K562 (cell line): ENCODE data around the gene HSPA1L. TPM values are rescaled to one million over a fixed set of nuclear protein-coding genes. Genes with fewer than 3 reads are reported as not detected.
A peak's percentile ranks its signal among the peaks of the same experiment; 100 is the strongest.

Experiments used
- DNMT1 ChIP-seq: fragments of 450-650 bp; IDR thresholded peaks from 2 replicates; pipeline ENCODE4 v1.6.1; 2016; ENCODE audit warnings: antibody characterized with exemption, mild to moderate bottlenecking
- ESRRB ChIP-seq: fragments of 250-450 bp; sonication (Bioruptor Pico); IDR thresholded peaks from 2 replicates; pipeline ENCODE4 v1.5.0; 2020; ENCODE audit warnings: mild to moderate bottlenecking, moderate library complexity, borderline replicate concordance
- KLF6 ChIP-seq: fragments of 250-450 bp; sonication (Bioruptor Pico); IDR thresholded peaks from 2 replicates; pipeline ENCODE4 v1.4.0; 2020; ENCODE audit warnings: mild to moderate bottlenecking, moderate library complexity, borderline replicate concordance
- PYGO2 ChIP-seq: fragments of 450-650 bp; IDR thresholded peaks from 2 replicates; pipeline ENCODE4 v1.6.1; 2016; ENCODE audit warnings: mild to moderate bottlenecking, missing genetic modification characterization, moderate library complexity, missing compliant biosample characterization
- TFAM ChIP-seq: fragments of 250-450 bp; sonication (Bioruptor Pico); conservative IDR thresholded peaks from 2 replicates; pipeline ENCODE4 v1.5.0; 2021; ENCODE audit warnings: mild to moderate bottlenecking, moderate library complexity
- TOE1 ChIP-seq, 2 experiments: fragments of 450-650 bp in 1 of 2; sonication (generic) in 1 of 2; formaldehyde crosslinking in 1 of 2; IDR thresholded peaks; 2 replicates each; pipeline versions ENCODE4 v1.7.1 to v1.8.0; 2016 to 2022; ENCODE audit warnings: borderline replicate concordance in 2 of 2, mild to moderate bottlenecking in 2 of 2, antibody characterized with exemption in 1 of 2, inconsistent platforms in 1 of 2, low read depth in 1 of 2, missing genetic modification reagents in 1 of 2, moderate library complexity in 1 of 2
- XRCC4 ChIP-seq: IDR thresholded peaks from one replicate; pipeline ENCODE4 v1.6.1; 2011; ENCODE audit not compliant: insufficient read depth, insufficient read length; ENCODE audit errors: extremely low read depth
- XRCC5 ChIP-seq: fragments of 200-400 bp; formaldehyde crosslinking; IDR thresholded peaks from 2 replicates; pipeline ENCODE4 v1.6.1; 2017; ENCODE audit warnings: low read depth, mild to moderate bottlenecking, low read length
- ZFX ChIP-seq: sonication (generic); formaldehyde crosslinking; IDR thresholded peaks from 2 replicates; pipeline ENCODE4 v1.8.0; 2022; ENCODE audit warnings: mild to moderate bottlenecking, missing genetic modification reagents, moderate library complexity
- ZNF239 ChIP-seq: fragments of 250-450 bp; sonication (Bioruptor Pico); IDR thresholded peaks from 2 replicates; pipeline ENCODE4 v1.4.0; 2020; ENCODE audit warnings: mild to moderate bottlenecking
- ZNF24 ChIP-seq: fragments of 450-650 bp; IDR thresholded peaks from 2 replicates; pipeline ENCODE4 v1.6.1; 2016
- ZNF3 ChIP-seq: fragments of 250-450 bp; sonication (Bioruptor Pico); IDR thresholded peaks from 2 replicates; pipeline ENCODE4 v1.5.0; 2021; ENCODE audit warnings: mild to moderate bottlenecking, moderate library complexity
- ZNF668 ChIP-seq: fragments of 250-450 bp; sonication (Bioruptor Pico); IDR thresholded peaks from 2 replicates; pipeline ENCODE4 v1.8.0; 2022; ENCODE audit warnings: mild to moderate bottlenecking, inconsistent platforms
- ZNF696 ChIP-seq: fragments of 250-450 bp; sonication (Bioruptor Pico); conservative IDR thresholded peaks from 2 replicates; pipeline ENCODE4 v1.4.0; 2020; ENCODE audit warnings: mild to moderate bottlenecking, moderate library complexity
- polyA plus RNA-seq, 8 experiments: library from polyadenylated mRNA; depleted of rRNA in 4 of 8; stranded (reverse) in 5 of 8; unstranded in 3 of 8; fragments of >200 nt; fragmentation: Nextera tagmentation in 2 of 8; fragmentation: Illumina TruSeq in 1 of 8; extraction: Ambion mirVana in 2 of 8; extraction: Trizol in 1 of 8; gene quantifications; 2 replicates each; pipeline versions ENCODE4 v1.2.1 to v1.2.3, GENCODE V29; 2011 to 2014; ENCODE audit warnings: inconsistent platforms in 1 of 8, missing spikeins in 1 of 8
- total RNA-seq, 7 experiments: library from RNA; depleted of rRNA in 6 of 7; stranded (reverse); fragments of >200 nt in 6 of 7; fragmentation: Illumina TruSeq in 2 of 7; extraction: Trizol in 2 of 7; gene quantifications; 2 replicates each; pipeline versions ENCODE4 v1.2.1 to v1.2.3, GENCODE V29; 2011 to 2021; ENCODE audit warnings: low replicate concordance in 1 of 7
- TF ChIP-seq, protein P1 (sequence below), 2 experiments: fragments of 450-650 bp; IDR thresholded peaks; 2 replicates each; pipeline ENCODE4 v1.6.1; 2018; ENCODE audit warnings: mild to moderate bottlenecking in 2 of 2, low read depth in 1 of 2; ENCODE audit not compliant: partially characterized antibody in 2 of 2
- TF ChIP-seq, protein P2 (sequence below): fragments of 250-450 bp; sonication (Bioruptor Pico); IDR thresholded peaks from 2 replicates; pipeline ENCODE4 v1.4.0; 2020; ENCODE audit warnings: mild to moderate bottlenecking, moderate library complexity
- TF ChIP-seq, protein P3 (sequence below): sonication (generic); formaldehyde crosslinking; IDR thresholded peaks from 2 replicates; pipeline ENCODE4 v1.9.0; 2022; ENCODE audit warnings: mild to moderate bottlenecking, missing genetic modification reagents

Gene HSPA1L
- total and polyA plus RNA-seq, 9 of the 15 experiments (the other 6 are each of a cell fraction or from before 2014, with no cell fraction given), result 0.14 to 2.1 (median 1.3) TPM

DNA sequence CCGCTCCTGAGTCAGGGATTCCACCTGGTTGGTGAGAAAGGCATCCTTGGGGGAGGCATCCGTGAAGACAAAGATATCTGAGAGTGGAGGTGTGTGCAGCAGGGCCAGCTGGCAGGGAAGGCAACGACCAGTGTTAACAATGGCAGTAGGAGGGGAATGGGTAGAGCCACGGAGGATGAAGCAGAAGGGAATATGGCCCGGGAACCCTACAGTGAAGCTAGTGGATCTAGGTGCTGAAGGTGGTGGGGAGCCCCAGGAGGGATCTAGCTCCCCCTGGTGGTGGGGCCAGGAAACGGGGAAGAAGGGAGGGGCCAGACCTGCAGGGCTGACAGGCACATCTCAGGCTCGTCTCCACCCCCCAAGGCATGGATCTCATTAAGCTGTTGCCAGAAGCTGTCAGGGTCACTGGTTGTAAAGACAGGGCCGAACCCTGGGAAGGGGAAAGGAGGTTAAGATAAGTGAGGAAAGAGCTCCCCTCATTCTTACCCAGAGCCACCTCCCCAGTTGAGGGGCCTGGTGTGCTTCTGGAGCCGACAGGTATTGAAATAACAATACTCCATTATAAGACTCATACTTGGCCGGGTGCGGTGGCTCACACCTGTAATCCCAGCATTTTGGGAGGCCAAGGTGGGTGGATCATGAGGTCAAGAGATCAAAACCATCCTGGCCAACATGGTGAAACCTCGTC lies 45.3 kb downstream of the HSPA1L start (continued):
- TF ChIP-seq, protein P1, sequence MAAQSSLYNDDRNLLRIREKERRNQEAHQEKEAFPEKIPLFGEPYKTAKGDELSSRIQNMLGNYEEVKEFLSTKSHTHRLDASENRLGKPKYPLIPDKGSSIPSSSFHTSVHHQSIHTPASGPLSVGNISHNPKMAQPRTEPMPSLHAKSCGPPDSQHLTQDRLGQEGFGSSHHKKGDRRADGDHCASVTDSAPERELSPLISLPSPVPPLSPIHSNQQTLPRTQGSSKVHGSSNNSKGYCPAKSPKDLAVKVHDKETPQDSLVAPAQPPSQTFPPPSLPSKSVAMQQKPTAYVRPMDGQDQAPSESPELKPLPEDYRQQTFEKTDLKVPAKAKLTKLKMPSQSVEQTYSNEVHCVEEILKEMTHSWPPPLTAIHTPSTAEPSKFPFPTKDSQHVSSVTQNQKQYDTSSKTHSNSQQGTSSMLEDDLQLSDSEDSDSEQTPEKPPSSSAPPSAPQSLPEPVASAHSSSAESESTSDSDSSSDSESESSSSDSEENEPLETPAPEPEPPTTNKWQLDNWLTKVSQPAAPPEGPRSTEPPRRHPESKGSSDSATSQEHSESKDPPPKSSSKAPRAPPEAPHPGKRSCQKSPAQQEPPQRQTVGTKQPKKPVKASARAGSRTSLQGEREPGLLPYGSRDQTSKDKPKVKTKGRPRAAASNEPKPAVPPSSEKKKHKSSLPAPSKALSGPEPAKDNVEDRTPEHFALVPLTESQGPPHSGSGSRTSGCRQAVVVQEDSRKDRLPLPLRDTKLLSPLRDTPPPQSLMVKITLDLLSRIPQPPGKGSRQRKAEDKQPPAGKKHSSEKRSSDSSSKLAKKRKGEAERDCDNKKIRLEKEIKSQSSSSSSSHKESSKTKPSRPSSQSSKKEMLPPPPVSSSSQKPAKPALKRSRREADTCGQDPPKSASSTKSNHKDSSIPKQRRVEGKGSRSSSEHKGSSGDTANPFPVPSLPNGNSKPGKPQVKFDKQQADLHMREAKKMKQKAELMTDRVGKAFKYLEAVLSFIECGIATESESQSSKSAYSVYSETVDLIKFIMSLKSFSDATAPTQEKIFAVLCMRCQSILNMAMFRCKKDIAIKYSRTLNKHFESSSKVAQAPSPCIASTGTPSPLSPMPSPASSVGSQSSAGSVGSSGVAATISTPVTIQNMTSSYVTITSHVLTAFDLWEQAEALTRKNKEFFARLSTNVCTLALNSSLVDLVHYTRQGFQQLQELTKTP (IDR thresholded peaks at IDR 0.05; ENCODE audit: low read depth in 1 of 2, partially characterized antibody in 2 of 2), result peak in 1 of 2 experiments; percentile 58
- TF ChIP-seq, protein P2, sequence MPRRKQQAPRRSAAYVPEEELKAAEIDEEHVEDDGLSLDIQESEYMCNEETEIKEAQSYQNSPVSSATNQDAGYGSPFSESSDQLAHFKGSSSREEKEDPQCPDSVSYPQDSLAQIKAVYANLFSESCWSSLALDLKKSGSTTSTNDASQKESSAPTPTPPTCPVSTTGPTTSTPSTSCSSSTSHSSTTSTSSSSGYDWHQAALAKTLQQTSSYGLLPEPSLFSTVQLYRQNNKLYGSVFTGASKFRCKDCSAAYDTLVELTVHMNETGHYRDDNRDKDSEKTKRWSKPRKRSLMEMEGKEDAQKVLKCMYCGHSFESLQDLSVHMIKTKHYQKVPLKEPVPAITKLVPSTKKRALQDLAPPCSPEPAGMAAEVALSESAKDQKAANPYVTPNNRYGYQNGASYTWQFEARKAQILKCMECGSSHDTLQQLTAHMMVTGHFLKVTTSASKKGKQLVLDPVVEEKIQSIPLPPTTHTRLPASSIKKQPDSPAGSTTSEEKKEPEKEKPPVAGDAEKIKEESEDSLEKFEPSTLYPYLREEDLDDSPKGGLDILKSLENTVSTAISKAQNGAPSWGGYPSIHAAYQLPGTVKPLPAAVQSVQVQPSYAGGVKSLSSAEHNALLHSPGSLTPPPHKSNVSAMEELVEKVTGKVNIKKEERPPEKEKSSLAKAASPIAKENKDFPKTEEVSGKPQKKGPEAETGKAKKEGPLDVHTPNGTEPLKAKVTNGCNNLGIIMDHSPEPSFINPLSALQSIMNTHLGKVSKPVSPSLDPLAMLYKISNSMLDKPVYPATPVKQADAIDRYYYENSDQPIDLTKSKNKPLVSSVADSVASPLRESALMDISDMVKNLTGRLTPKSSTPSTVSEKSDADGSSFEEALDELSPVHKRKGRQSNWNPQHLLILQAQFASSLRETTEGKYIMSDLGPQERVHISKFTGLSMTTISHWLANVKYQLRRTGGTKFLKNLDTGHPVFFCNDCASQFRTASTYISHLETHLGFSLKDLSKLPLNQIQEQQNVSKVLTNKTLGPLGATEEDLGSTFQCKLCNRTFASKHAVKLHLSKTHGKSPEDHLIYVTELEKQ (CRISPR knock-in tag), result no peak
- TF ChIP-seq ZNF24 (peak; percentile 66; the same call in 1 of the 2 replicates), ZNF668 (CRISPR knock-in tag) (0 out of 2 replicates have a peak, but pooled peaks have one; percentile 53), XRCC5 (peak; percentile 99), ZNF696 (CRISPR knock-in tag) (no peak), ZNF3 (CRISPR knock-in tag) (no peak), KLF6 (CRISPR knock-in tag) (peak; percentile 77; the same call in 1 of the 2 replicates), DNMT1 (peak; percentile 98; the same call in 1 of the 2 replicates), ESRRB (CRISPR knock-in tag) (no peak), PYGO2 (tag) (no peak), XRCC4 (no peak), ZNF239 (peak; percentile 25; the same call in 1 of the 2 replicates), ZFX (CRISPR knock-in tag) (peak; percentile 39; the same call in 1 of the 2 replicates), TFAM (CRISPR knock-in tag) (no peak), TOE1 (IDR thresholded peaks at IDR 0.05; ENCODE audit: borderline replicate concordance) (peak; percentile 81), TOE1 (CRISPR knock-in tag; IDR thresholded peaks at IDR 0.05; ENCODE audit: borderline replicate concordance, low read depth) (0 out of 2 replicates have a peak, but pooled peaks have one; percentile 53)
- TF ChIP-seq, protein P3, sequence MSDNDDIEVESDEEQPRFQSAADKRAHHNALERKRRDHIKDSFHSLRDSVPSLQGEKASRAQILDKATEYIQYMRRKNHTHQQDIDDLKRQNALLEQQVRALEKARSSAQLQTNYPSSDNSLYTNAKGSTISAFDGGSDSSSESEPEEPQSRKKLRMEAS (CRISPR knock-in tag), result peak; percentile 42; the same call in 1 of the 2 replicates
